ENCODE measurements around the gene ZNF76.

The ZNF76 gene

GRCh38 chr6:35259194-35259947, at the start of gene ZNF76:
ZNF76 (plus strand) TSS chr6:35259735; CDS start chr6:35281152, 21,417 bp downstream.
- peak; percentile 60 for DNase-seq

DNA sequence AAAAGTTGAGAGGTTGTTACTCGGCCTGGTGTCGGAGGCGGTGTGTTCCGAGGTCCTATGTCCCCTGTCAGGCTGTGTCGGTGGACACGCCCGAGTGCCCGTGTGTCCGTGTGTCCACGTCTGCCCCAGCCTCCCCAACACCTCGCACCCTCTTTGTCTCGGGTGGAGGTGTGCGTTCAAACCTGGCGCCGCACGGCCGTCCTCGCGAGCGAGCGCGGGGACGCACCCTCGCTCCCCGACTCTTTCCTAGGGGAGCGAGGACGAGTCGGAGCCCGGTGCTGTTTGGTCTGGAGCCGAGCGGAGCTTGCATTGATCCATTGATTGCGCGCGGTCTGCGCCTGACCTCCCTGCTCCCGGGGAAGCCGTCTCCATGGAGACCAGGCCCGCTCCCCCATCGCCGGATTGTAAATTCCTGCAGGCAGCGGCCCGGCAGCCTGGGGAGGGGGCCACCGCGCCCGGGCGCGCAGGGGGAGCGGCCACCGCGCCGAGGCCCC, 46.2 kb upstream of the ZNF76 start:
- no peak for DNase-seq

GRCh38 chr6:35213824-35214756, 45.4 kb upstream of the ZNF76 start, which contains the start of gene SCUBE3:
SCUBE3 (plus strand) TSS chr6:35213956; CDS start chr6:35214419, 463 bp downstream.
- DNase-seq, result no peak

- DNase-seq, result no peak
Observed at GRCh38 chr6:35214869-35215664, 44.5 kb upstream of the ZNF76 start.

GRCh38 chr6:35215665-35216411, 43.7 kb upstream of the ZNF76 start:
- DNase-seq, result no peak

DNA sequence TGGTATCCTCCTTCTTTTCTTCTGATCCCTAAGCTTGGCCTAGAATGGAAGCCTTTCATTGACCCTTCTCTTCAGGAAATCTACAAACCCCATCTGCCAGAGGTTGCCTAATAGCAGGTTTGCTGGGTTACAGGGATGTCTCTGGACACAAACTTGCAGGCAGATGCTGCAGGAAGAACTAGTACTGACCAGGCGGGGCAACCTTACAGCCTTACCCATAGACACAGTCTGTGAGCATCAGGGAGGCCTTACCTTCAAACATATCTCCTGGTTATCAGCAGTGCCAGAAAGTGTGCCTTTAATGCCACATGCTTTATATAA, 43.2 kb upstream of the ZNF76 start:
- DNase-seq, result no peak

GRCh38 chr6:35216851-35217811, 42.4 kb upstream of the ZNF76 start:
- DNase-seq, result no peak

DNA sequence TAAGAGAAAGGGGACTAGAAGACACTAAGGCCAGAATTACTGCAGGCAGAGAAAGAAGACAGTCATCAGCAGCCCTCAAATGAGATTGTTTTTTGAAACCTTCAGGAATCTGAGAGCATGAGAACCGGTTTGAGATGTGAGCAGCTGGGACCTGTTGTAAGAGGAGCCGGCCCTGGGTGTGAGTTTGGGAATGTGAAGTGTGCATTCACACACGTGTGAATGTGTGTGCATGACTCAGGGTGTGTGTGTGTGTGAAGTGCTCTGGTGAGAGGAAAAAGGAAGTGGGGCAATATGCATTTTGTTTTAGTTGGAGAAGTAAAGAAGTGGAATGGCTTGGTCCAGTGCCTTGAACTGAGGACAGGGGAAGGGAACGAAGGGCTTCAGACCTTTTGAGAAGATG, 41.5 kb upstream of the ZNF76 start:
- DNase-seq, result no peak

GRCh38 chr6:35218456-35218855, 41.1 kb upstream of the ZNF76 start:
- no peak for DNase-seq

DNA sequence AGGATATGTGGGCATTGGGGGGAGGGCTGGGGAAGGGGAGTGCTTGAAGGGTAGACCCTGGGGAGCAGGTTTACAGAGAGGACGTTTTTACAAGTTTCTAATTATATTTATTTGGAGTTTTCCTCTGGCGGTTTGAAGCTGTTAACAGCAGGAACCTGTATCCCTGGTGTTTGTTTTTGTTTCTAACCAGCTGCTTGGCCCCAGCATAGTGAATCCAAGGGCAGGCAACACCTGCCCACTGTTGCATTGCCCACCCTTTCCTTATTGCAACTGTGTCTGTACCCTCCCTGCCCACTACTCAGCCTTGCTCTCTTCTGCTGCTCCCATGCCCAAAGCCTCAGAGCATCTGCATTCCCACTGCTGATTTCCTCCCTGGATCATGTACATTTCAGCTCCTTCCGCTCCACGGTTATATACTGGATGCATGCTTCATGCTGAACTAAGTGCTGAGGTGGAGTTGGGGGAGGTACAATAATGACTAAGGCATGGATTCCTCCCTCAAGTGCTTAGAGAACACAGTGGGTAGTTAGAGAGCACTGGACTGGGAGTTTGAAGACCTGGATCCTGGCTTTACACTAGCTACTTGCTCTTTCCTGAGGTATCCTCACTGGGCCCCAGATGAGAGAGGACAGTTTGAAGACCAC, 39.7 kb upstream of the ZNF76 start:
- peak; percentile 21 for DNase-seq

DNA sequence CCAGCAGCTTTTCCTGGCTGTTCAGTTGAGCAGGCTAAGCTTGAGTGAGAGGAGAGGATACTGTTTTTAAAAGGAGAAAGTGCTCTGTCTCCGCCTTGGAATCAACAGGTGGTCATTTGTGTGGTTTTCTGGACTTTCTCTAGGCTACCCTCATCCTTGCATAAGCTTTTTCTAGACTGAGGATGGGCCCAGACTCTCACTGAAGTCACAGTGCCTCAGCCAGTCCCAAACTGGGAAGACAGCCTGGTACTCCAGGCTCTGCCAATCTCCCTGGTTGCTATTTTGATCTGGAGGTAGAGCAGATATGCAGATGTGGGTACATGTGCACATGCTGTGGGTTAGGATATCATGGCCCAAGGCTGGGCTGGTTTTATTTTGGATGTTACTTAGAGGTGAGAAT, 38.8 kb upstream of the ZNF76 start:
- DNase-seq, result no peak

DNA sequence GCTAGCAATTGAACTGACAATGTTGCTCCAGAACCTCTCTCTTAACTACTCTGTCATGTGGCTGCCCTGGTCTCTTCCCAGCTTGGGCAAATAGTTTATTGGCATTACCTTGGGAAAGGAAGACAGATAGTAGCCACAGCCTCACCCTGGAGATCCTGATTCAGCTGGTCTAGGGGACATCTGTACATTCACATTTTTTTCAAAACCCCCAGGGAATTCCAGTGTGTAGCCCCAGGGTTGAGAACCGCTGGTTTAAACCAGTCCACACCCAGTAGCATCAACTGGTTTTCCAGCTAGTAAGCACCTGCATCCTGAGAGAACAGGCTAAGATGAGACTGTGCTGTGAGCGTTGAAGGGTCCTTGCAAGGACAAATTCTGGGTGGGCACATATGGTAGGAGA, 36.1 kb upstream of the ZNF76 start:
- DNase-seq, result no peak

- no peak for DNase-seq
Observed at GRCh38 chr6:35224720-35225119, 34.8 kb upstream of the ZNF76 start.

GRCh38 chr6:35228481-35228880, 31.1 kb upstream of the ZNF76 start:
- peak; percentile 42 for DNase-seq

DNA sequence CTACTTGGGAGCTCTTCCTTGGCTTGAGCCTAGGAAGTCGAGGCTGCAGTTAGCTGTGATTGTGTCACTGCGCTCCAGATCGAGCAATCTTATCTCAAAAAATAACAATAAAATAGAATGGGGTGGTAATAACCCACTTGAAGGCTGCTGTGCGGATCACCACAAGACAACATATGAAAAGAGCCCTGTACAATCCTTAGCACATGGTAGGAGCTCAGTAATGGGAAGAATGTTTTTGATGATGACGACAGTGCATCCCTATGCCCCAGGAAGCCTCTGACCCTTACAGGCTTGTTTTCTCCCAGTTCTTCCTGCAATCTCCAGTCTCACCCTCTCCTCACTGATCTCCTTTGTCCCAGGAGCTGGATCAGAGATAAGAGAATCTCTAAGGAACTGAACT, 30.2 kb upstream of the ZNF76 start:
- no peak for DNase-seq

DNA sequence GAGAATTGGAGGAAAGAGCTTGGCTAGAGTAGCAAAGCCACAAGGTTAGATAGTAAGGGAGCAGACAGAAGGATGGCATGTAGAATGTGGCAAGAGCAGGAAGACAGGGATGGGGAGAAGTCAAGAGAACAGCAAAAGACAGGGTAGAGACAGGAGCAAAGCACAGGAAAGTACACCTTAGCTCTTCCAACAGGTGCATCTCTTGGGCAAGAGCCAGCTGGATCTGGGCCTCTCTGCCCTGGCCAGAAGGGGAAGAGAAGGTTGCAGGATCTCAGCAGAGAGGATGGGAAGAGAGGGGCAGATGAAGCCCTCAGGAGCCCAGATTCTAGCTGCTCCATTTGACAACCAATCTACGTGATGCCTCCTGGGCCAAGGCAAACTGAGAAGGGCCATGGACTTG, 29.0 kb upstream of the ZNF76 start:
- no peak for DNase-seq

DNA sequence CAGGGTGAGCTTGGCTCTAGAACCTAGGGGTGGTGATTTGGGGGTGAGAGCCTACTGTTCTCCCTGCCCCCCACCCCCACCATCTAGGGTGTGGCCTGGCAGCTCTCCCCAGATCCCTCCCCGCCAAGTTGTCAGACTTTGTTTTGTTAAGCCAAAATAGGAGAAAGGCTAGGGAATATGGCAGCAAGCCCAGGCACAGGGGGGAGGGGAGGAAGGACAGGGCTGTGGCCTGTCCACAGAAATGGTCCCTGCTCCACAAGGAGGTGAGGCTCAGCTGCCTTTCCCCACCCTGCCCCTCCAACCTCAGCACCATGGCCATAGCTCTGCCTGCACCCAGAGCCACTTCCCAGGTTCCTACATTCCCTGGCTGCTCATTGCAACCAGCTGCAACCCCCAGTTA, 28.6 kb upstream of the ZNF76 start:
- DNase-seq, result no peak

GRCh38 chr6:35231563-35231962, 28.0 kb upstream of the ZNF76 start:
- DNase-seq, result no peak

GRCh38 chr6:35234901-35235300, 24.6 kb upstream of the ZNF76 start:
- DNase-seq, result no peak

GRCh38 chr6:35236223-35236622, 23.3 kb upstream of the ZNF76 start:
- no peak for DNase-seq

DNA sequence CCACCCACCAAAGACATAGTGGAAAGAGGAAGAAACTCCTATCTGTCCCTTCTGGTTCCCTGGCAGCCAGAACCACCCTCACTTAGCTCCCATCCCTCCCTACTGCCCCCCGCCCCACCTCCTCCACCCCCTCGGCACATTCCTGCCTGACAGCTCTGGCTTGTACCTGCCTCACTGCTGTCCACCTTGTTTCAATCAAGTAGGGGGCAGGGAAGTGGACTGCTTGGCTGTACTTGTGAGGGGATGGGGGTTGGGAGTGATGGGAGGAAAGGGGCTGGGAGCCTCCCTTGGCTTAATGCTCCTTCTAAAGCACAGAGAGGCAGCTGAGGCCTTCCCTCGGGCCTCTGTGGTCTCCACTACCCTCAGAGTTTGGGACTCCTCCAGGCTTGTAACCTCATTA, 22.1 kb upstream of the ZNF76 start:
- no peak for DNase-seq
